PC-9 (cell line): ENCODE results near the gene CALM1. TPM values are rescaled to one million over a fixed set of nuclear protein-coding genes. Genes with fewer than 3 reads are reported as not detected.

Experiments
- BruUV-seq: library from RNA; stranded (reverse); fragments of 400-500 nt; replicated peaks from 2 replicates; lab custom pipeline; 2021; lab: Mats Ljungman, UMichigan
- CTCF ChIA-PET: fragments of 300-600 bp; sonication (Branson Sonifier 250); formaldehyde crosslinking; loops from one replicate; lab custom pipeline; 2022; ENCODE audit warnings: antibody characterized with exemption; lab: Charles Lee
- POLR2A ChIA-PET: fragments of 300-600 bp; sonication (Branson Sonifier 250); formaldehyde crosslinking; loops from one replicate; lab custom pipeline; 2022; ENCODE audit warnings: antibody characterized with exemption; ENCODE audit not compliant: unreplicated experiment; lab: Charles Lee
- DNase-seq, 2 experiments: peaks; one replicate each; pipeline versions ENCODE4 v3.0.0 to v3.0.0-alpha.2; 2015 to 2022; ENCODE audit warnings: mixed read lengths in 1 of 2
- H2AFZ ChIP-seq: fragments of 200-600 bp; sonication (generic); 2 replicates; pipeline ENCODE4 v1.8.1; 2017; ENCODE audit warnings: antibody characterized with exemption
- H3F3A ChIP-seq: fragments of 200-600 bp; sonication (generic); 2 replicates; pipeline ENCODE4 v1.8.1; 2017; ENCODE audit warnings: antibody characterized with exemption, mild to moderate bottlenecking, low read depth; ENCODE audit not compliant: insufficient read depth
- H3K27ac ChIP-seq: fragments of 200-600 bp; sonication (generic); 2 replicates; pipeline ENCODE4 v1.6.1; 2016; ENCODE audit warnings: mixed run types
- H3K27me3 ChIP-seq: fragments of 200-600 bp; sonication (generic); 2 replicates; pipeline ENCODE4 v1.6.1; 2016; ENCODE audit warnings: low read depth, mixed run types; ENCODE audit not compliant: insufficient read depth
- H3K36me3 ChIP-seq: fragments of 200-600 bp; sonication (generic); 2 replicates; pipeline ENCODE4 v1.6.1; 2016; ENCODE audit warnings: low read depth, mixed run types
- H3K4me1 ChIP-seq: fragments of 200-600 bp; sonication (generic); replicated peaks from 2 replicates; pipeline ENCODE4 v1.6.1; 2016; ENCODE audit warnings: mixed run types; ENCODE audit not compliant: insufficient read depth
- H3K4me2 ChIP-seq: fragments of 200-600 bp; sonication (generic); 2 replicates; pipeline ENCODE4 v1.6.1; 2017; ENCODE audit warnings: mixed run types
- H3K4me3 ChIP-seq: fragments of 200-600 bp; sonication (generic); 2 replicates; pipeline ENCODE4 v1.6.1; 2016; ENCODE audit warnings: mixed run types
- H3K79me2 ChIP-seq: fragments of 200-600 bp; sonication (generic); 2 replicates; pipeline ENCODE4 v1.6.1; 2017; ENCODE audit warnings: low read depth, mixed run types
- H3K9me2 ChIP-seq: fragments of 200-600 bp; sonication (generic); 2 replicates; pipeline ENCODE4 v1.8.1; 2017; ENCODE audit warnings: mild to moderate bottlenecking; ENCODE audit not compliant: insufficient read depth
- H3K9me3 ChIP-seq: fragments of 200-600 bp; sonication (generic); 2 replicates; pipeline ENCODE4 v1.8.1; 2016; ENCODE audit warnings: low read depth; ENCODE audit not compliant: insufficient read depth
- H4K20me1 ChIP-seq: fragments of 200-600 bp; sonication (generic); 2 replicates; pipeline ENCODE4 v1.8.1; 2017; ENCODE audit not compliant: insufficient read depth
- EZH2 ChIP-seq: fragments of 200-600 bp; sonication (generic); IDR thresholded peaks from 2 replicates; pipeline ENCODE4 v1.8.0; 2017; ENCODE audit warnings: antibody characterized with exemption, low read depth
- intact Hi-C: fragments of 100-400 bp; cut with micrococcal nuclease; formaldehyde crosslinking; loops from one replicate; pipeline ENCODE4 v1.10.0; 2022; ENCODE audit not compliant: unreplicated experiment
- total RNA-seq: library from RNA; stranded (reverse); gene quantifications from 2 replicates; pipeline ENCODE4 v1.2.3, GENCODE V29; 2021
- TF ChIP-seq, protein P1 (sequence below): fragments of 200-600 bp; sonication (generic); conservative IDR thresholded peaks from 2 replicates; pipeline ENCODE4 v1.6.1; 2017; ENCODE audit warnings: mixed run types, antibody characterized with exemption, mild to moderate bottlenecking, moderate library complexity

Gene CALM1
- total RNA-seq, 1 experiment from 2014 or later = 103 TPM

DNA sequence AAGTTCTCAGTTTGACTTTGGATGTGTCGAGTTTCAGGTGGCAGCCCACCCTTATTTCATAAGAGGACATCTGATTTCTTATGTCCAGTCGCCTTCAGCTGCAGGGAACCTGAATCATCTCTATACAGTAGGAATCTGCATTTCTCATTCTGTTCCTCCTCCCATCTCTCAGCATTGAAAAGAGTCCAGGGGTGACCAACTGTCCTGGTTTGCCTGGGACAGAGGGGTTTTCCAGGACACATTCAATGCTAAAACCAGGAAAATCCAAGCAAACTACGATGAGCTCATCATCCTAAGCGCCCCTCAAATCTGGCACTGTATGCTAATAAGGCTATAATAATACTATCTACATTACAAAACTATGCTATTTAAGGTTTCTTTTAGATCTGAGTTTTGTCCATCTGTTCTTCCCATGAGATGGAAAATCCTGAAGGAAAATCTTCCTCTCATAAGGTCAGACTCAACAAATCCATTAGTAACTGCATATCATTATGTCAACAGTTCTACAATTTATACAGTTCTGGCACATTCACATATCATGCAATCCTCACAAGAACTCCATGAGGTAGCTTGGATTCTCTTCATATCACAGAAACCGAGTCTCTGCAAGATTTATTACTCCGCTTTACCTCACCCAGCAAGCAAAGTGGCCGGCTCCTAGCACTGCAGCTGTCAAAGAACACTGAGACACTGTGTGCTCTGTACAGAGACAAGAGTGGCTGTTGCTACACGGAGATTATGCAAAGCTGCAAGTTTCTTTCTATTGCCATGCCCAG lies 15.6 kb upstream of the CALM1 start:
- POLR2A ChIA-PET = no interaction called here
- H3K27ac ChIP-seq = no peak overlapping the region
- no peaks in the 10 kb centered on the region for H3K36me3 ChIP-seq
- intact Hi-C loops = loop anchor here (5.0 kb wide), 1 partner anchor 49 kb away; the partner anchor contains the start of gene NRDE2
- no peak for DNase-seq
- CTCF ChIA-PET = no interaction called here
- H3K27me3 ChIP-seq = no peaks in the 10 kb centered on the region
- no peaks in the 10 kb centered on the region for H3K9me3 ChIP-seq
- H3K79me2 ChIP-seq = no peaks in the 10 kb centered on the region
- H3F3A ChIP-seq = peaks cover 3% of the 10 kb centered on the region; the same call in 1 of the 2 replicates
- H3K4me2 ChIP-seq = 0 out of 2 replicates have a peak overlapping the region, but pooled peaks have one; percentile 90
- no peaks in the 10 kb centered on the region for H3K9me2 ChIP-seq
- peaks cover 9% of the 10 kb centered on the region for H3K4me1 ChIP-seq
- H3K4me3 ChIP-seq = no peak overlapping the region
- H4K20me1 ChIP-seq = no peaks in the 10 kb centered on the region
- no peak overlapping the region for H2AFZ ChIP-seq
- no TSS peak for BruUV-seq
- TF ChIP-seq, protein P1, sequence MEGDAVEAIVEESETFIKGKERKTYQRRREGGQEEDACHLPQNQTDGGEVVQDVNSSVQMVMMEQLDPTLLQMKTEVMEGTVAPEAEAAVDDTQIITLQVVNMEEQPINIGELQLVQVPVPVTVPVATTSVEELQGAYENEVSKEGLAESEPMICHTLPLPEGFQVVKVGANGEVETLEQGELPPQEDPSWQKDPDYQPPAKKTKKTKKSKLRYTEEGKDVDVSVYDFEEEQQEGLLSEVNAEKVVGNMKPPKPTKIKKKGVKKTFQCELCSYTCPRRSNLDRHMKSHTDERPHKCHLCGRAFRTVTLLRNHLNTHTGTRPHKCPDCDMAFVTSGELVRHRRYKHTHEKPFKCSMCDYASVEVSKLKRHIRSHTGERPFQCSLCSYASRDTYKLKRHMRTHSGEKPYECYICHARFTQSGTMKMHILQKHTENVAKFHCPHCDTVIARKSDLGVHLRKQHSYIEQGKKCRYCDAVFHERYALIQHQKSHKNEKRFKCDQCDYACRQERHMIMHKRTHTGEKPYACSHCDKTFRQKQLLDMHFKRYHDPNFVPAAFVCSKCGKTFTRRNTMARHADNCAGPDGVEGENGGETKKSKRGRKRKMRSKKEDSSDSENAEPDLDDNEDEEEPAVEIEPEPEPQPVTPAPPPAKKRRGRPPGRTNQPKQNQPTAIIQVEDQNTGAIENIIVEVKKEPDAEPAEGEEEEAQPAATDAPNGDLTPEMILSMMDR = no peak
- no peak for TF ChIP-seq EZH2

DNA sequence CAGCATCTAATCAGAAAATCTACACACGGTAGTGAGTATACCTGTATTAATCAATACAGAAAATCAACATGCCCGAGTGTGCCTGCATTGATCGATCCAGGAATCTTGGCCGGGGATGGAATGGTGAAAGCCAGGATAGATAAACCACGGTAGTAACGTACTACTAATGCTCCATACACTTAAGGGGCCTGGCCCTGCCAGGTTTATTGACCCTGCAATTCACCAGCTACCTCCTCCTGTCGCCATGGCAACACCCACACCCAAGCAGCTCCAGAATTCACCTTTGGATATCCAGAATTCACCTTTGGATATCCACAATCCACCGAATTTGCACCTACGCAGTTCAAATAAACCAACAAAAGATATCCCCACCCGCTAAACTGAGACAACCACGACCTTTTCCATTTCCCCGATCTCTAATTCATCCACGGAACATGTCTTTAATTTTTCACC lies 14.8 kb upstream of the CALM1 start:
- Histone ChIP-seq H3K79me2 (no peaks in the 10 kb centered on the region), H4K20me1 (no peaks in the 10 kb centered on the region), H3K36me3 (no peaks in the 10 kb centered on the region), H3F3A (peaks cover 3% of the 10 kb centered on the region; the same call in 1 of the 2 replicates), H2AFZ (peak overlapping the region; percentile 97), H3K9me2 (no peaks in the 10 kb centered on the region), H3K4me1 (peaks cover 9% of the 10 kb centered on the region), H3K27me3 (no peaks in the 10 kb centered on the region), H3K9me3 (no peaks in the 10 kb centered on the region), H3K4me2 (peak overlapping the region; percentile 90), H3K4me3 (peak overlapping the region; percentile 92), H3K27ac (peak overlapping the region; percentile 88; the same call in 1 of the 2 replicates)
- CTCF ChIA-PET = no interaction called here
- intact Hi-C loops = loop anchor here (5.0 kb wide), 1 partner anchor 50 kb away; the partner anchor contains the start of gene NRDE2
- BruUV-seq = no TSS peak
- no peak for DNase-seq
- TF ChIP-seq, protein P1 = no peak
- TF ChIP-seq EZH2 = no peak
- POLR2A ChIA-PET = no interaction called here

DNA sequence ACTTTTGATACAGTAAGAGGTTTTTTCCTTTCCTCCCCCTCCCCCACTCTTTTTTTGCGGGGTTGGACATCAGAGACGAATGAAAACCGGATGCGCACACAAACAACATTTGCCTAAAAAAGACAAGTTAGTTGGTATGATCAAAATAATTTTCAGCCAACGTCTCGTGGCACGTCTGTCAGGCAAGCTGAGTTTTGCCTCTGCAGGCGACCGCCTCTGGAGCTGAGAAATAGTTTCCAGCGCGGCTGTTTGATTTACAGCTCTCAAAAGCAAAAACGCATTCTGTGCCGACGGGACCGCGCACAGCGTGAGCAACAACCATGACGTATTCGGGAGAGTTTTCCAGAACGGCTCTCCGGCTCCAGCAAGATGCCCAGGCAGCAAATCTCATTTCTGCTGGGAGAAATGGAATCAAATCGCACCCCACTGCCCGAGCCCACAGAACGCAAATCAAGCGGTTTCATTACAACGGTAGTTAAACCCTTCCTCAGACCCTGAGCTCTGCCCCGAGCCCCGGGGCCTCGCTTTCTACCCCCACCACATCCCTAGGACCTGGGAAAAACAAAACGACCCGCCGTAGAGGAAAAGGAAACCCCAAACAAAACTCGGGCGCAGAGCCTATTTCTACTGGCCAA lies 14.2 kb upstream of the CALM1 start:
- Histone ChIP-seq H3K27me3 (no peaks in the 10 kb centered on the region), H3K9me3 (no peaks in the 10 kb centered on the region), H3K79me2 (no peaks in the 10 kb centered on the region), H3K27ac (peak overlapping the region; percentile 88), H4K20me1 (no peaks in the 10 kb centered on the region), H3K4me3 (peak overlapping the region; percentile 92), H3K36me3 (no peaks in the 10 kb centered on the region), H2AFZ (peak overlapping the region; percentile 97), H3F3A (peaks cover 3% of the 10 kb centered on the region; the same call in 1 of the 2 replicates), H3K9me2 (no peaks in the 10 kb centered on the region), H3K4me1 (peaks cover 14% of the 10 kb centered on the region), H3K4me2 (peak overlapping the region; percentile 90)
- intact Hi-C loops = loop anchor here (1.0 to 5.0 kb wide), 2 partner anchors 15 to 50 kb away; partner anchors contain the start of genes CALM1 and NRDE2
- CTCF ChIA-PET = no interaction called here
- POLR2A ChIA-PET = no interaction called here
- BruUV-seq = TSS peak; percentile 82
- no peak for TF ChIP-seq EZH2
- TF ChIP-seq, protein P1 = no peak
- peak in 1 of 2 experiments; percentile 19 for DNase-seq
